Endothelial cell of umbilical vein (primary cell): ENCODE measurements around the gene STK32C. TPM values are rescaled to one million over a fixed set of nuclear protein-coding genes. Genes with fewer than 3 reads are reported as not detected.

Source experiments
- BruUV-seq: library from RNA; stranded (reverse); fragments of 400-500 nt; replicated peaks from 2 replicates; lab custom pipeline; 2021; lab: Mats Ljungman, UMichigan
- CTCF ChIA-PET: fragments of 300-600, 350-600 bp; sonication (Branson Sonifier 250); formaldehyde crosslinking; loops from one replicate; lab custom pipeline; 2021; ENCODE audit warnings: antibody characterized with exemption, inconsistent platforms; lab: Charles Lee
- POLR2A ChIA-PET: fragments of 300-600, 350-600 bp; sonication (Branson Sonifier 250); formaldehyde crosslinking; loops from one replicate; lab custom pipeline; 2021; ENCODE audit warnings: antibody characterized with exemption, inconsistent platforms; lab: Charles Lee
- DNase-seq: peaks from one replicate; pipeline ENCODE4 v3.0.0-alpha.2; 2011; ENCODE audit warnings: low read depth, low spot score
- FAIRE-seq: peaks from 2 replicates; lab custom pipeline; 2011; peaks lifted over from hg19 to GRCh38; lab: Jason Lieb, UNC
- H2AFZ ChIP-seq: 2 replicates; pipeline ENCODE4 v1.6.0; 2012; ENCODE audit warnings: low read depth, low read length, control low read depth, inconsistent platforms
- H3K27ac ChIP-seq: 2 replicates; pipeline ENCODE4 v1.5.1; 2011; ENCODE audit warnings: low read depth, mild to moderate bottlenecking, control low read depth, low read length, moderate library complexity; ENCODE audit not compliant: insufficient read depth
- H3K27me3 ChIP-seq, 2 experiments: 2 replicates each; pipeline versions ENCODE4 v1.6.0 to v1.6.1; 2011; ENCODE audit warnings: low read length in 2 of 2, mixed read lengths in 1 of 2; ENCODE audit not compliant: control insufficient read depth in 2 of 2, insufficient read depth in 2 of 2
- H3K36me3 ChIP-seq, 2 experiments: 2 replicates in 1 of 2; 3 replicates in 1 of 2; pipeline ENCODE4 v1.5.1; 2011; ENCODE audit warnings: low read length in 2 of 2, mild to moderate bottlenecking in 1 of 2, moderate library complexity in 1 of 2; ENCODE audit not compliant: control insufficient read depth in 2 of 2, insufficient read depth in 2 of 2; ENCODE audit errors: extremely low read depth in 1 of 2
- H3K4me1 ChIP-seq: 3 replicates; pipeline ENCODE4 v1.5.1; 2011; ENCODE audit warnings: mild to moderate bottlenecking, low read length; ENCODE audit not compliant: control insufficient read depth, insufficient read depth; ENCODE audit errors: extremely low read depth
- H3K4me2 ChIP-seq: 2 replicates; pipeline ENCODE4 v1.6.1; 2011; ENCODE audit warnings: low read length, control low read depth, mixed read lengths; ENCODE audit not compliant: insufficient read depth
- H3K4me3 ChIP-seq, 3 experiments: fragments of 200-600 bp in 1 of 3; sonication (generic), shearing (Covaris generic) in 1 of 3; replicated peaks in 1 of 3; 2 replicates each; pipeline ENCODE4 v1.5.1; 2011 to 2016; ENCODE audit warnings: control low read depth in 3 of 3, low read length in 3 of 3, mild to moderate bottlenecking in 2 of 3, inconsistent platforms in 1 of 3, low read depth in 1 of 3, moderate library complexity in 1 of 3; ENCODE audit not compliant: insufficient read depth in 1 of 3
- H3K79me2 ChIP-seq: 2 replicates; pipeline ENCODE4 v1.6.0; 2012; ENCODE audit warnings: low read length, inconsistent platforms; ENCODE audit not compliant: control insufficient read depth, insufficient read depth
- H3K9ac ChIP-seq: replicated peaks from 2 replicates; pipeline ENCODE3; 2011; ENCODE audit warnings: low read length, control low read depth; ENCODE audit not compliant: insufficient read depth; ENCODE audit errors: extremely low read depth
- H3K9me1 ChIP-seq: replicated peaks from 3 replicates; pipeline ENCODE4 v1.6.0; 2011; ENCODE audit warnings: mild to moderate bottlenecking, low read length; ENCODE audit not compliant: control insufficient read depth, insufficient read depth; ENCODE audit errors: extremely low read depth
- H3K9me3 ChIP-seq: replicated peaks from 2 replicates; pipeline ENCODE4 v1.5.1; 2012; ENCODE audit warnings: low read length, inconsistent platforms; ENCODE audit not compliant: control insufficient read depth, insufficient read depth
- H4K20me1 ChIP-seq: replicated peaks from 2 replicates; pipeline ENCODE3; 2011; ENCODE audit warnings: mild to moderate bottlenecking, low read length; ENCODE audit not compliant: control insufficient read depth, insufficient read depth; ENCODE audit errors: extremely low read depth
- CTCF ChIP-seq, 2 donors: IDR thresholded peaks; 1 replicate in 1 of 2; 2 replicates in 1 of 2; pipeline ENCODE4 v1.5.1; 2011; ENCODE audit warnings: low read length in 2 of 2, mild to moderate bottlenecking in 2 of 2, moderate library complexity in 2 of 2, control low read depth in 1 of 2, inconsistent platforms in 1 of 2, low read depth in 1 of 2; ENCODE audit not compliant: insufficient read depth in 1 of 2; ENCODE audit errors: extremely low read depth in 1 of 2
- EZH2 ChIP-seq: IDR thresholded peaks from 2 replicates; pipeline ENCODE4 v1.6.1; 2012; ENCODE audit warnings: borderline replicate concordance, low read depth, mild to moderate bottlenecking, moderate library complexity, low read length, inconsistent platforms; ENCODE audit not compliant: severe bottlenecking
- FOS ChIP-seq: IDR thresholded peaks from 2 replicates; pipeline ENCODE4 v1.6.1; 2011; ENCODE audit warnings: mild to moderate bottlenecking, low read length, moderate library complexity, borderline replicate concordance; ENCODE audit not compliant: insufficient read depth
- GATA2 ChIP-seq: IDR thresholded peaks from 2 replicates; pipeline ENCODE4 v1.7.0; 2011; ENCODE audit warnings: low read depth, mild to moderate bottlenecking, moderate library complexity, mixed read lengths, low read length; ENCODE audit not compliant: insufficient read length, insufficient read depth
- JUN ChIP-seq: IDR thresholded peaks from 2 replicates; pipeline ENCODE4 v1.6.1; 2011; ENCODE audit warnings: borderline replicate concordance, low read depth; ENCODE audit not compliant: insufficient read length, insufficient read depth
- MYC ChIP-seq: IDR thresholded peaks from one replicate; pipeline ENCODE4 v1.6.1; 2011; ENCODE audit warnings: mild to moderate bottlenecking, low read depth, low read length
- POLR2A ChIP-seq: IDR thresholded peaks from 2 replicates; pipeline ENCODE4 v1.6.1; 2012; ENCODE audit warnings: low read depth, mild to moderate bottlenecking, control low read depth, low read length
- POLR2AphosphoS5 ChIP-seq: IDR thresholded peaks from 2 replicates; pipeline ENCODE4 v1.6.1; 2012; ENCODE audit warnings: low read depth, mild to moderate bottlenecking, control low read depth, low read length, moderate library complexity; ENCODE audit not compliant: insufficient read depth
- dilution Hi-C: fragments of 300-500 bp; cut with MboI; formaldehyde crosslinking; loops from one replicate; pipeline ENCODE4 v1.15.0; 2019; ENCODE audit warnings: low sequenced_read_pairs; ENCODE audit not compliant: extremely low pct_ligation_motif_present
- intact Hi-C: fragments of 100-400 bp; cut with micrococcal nuclease; formaldehyde crosslinking; loops from one replicate; pipeline ENCODE4 v1.10.0; 2022
- polyA plus RNA-seq, 4 experiments: library from polyadenylated mRNA; depleted of rRNA in 3 of 4; stranded (reverse) in 3 of 4; unstranded in 1 of 4; fragments of >200 nt; gene quantifications; 2 replicates each; pipeline versions ENCODE4 v1.2.1 to v1.2.3, GENCODE V29; 2011 to 2012; ENCODE audit warnings: missing spikeins in 1 of 4
- total RNA-seq: library from RNA; stranded (reverse); gene quantifications from 2 replicates; pipeline ENCODE4 v1.2.3, GENCODE V29; 2021
- TF ChIP-seq, protein P1 (sequence below): IDR thresholded peaks from 2 replicates; pipeline ENCODE4 v1.6.1; 2011; ENCODE audit not compliant: insufficient read depth, insufficient read length

STK32C gene
- total and polyA plus RNA-seq, 2 donors (not counting 3 experiments of a cell fraction or from before 2014, with no cell fraction given): 5.4 to 14.1 TPM

- Histone ChIP-seq H3K4me3 (no peak overlapping the region), H3K9me3 (no peaks in the 10 kb centered on the region), H3K27me3 (no peaks in the 10 kb centered on the region), H3K9ac (no peak overlapping the region), H3K9me1 (no peaks in the 10 kb centered on the region), H2AFZ (no peak overlapping the region), H4K20me1 (no peaks in the 10 kb centered on the region), H3K36me3 (peaks cover 0 to 3% of the 10 kb centered on the region in 2 experiments), H3K79me2 (no peaks in the 10 kb centered on the region), H3K4me1 (no peaks in the 10 kb centered on the region), H3K4me2 (no peak overlapping the region), H3K27ac (no peak overlapping the region)
- TF ChIP-seq POLR2AphosphoS5 (no peak), EZH2 (no peak), MYC (no peak)
- dilution Hi-C loops: no loop called here
- intact Hi-C loops: no loop called here
- ChIA-PET CTCF (no interaction called here), POLR2A (no interaction called here)
- DNase-seq (no peak), FAIRE-seq (no peak)
- no TSS peak for BruUV-seq
Observed at GRCh38 chr10:132196178-132197113, 111.3 kb downstream of the STK32C start.

- BruUV-seq: no TSS peak
- Histone ChIP-seq H3K36me3 (peaks cover 0 to 3% of the 10 kb centered on the region in 2 experiments), H3K27ac (no peak overlapping the region), H3K79me2 (no peaks in the 10 kb centered on the region), H3K9me1 (no peaks in the 10 kb centered on the region), H3K4me2 (no peak overlapping the region), H3K9me3 (no peaks in the 10 kb centered on the region), H3K4me3 (no peak overlapping the region), H3K4me1 (no peaks in the 10 kb centered on the region), H4K20me1 (no peaks in the 10 kb centered on the region), H2AFZ (no peak overlapping the region), H3K9ac (no peak overlapping the region), H3K27me3 (no peaks in the 10 kb centered on the region)
- intact Hi-C loops (no loop called here), dilution Hi-C loops (no loop called here)
- CTCF ChIA-PET: no interaction called here
- TF ChIP-seq JUN (no peak), MYC (no peak), CTCF (IDR thresholded peaks at IDR 0.05; ENCODE audit: extremely low read depth in 1 of 2, insufficient read depth in 1 of 2, low read depth in 1 of 2, low read length in 2 of 2) (no peak), POLR2A (no peak), EZH2 (no peak), POLR2AphosphoS5 (no peak), FOS (no peak), GATA2 (no peak)
- TF ChIP-seq, protein P1, sequence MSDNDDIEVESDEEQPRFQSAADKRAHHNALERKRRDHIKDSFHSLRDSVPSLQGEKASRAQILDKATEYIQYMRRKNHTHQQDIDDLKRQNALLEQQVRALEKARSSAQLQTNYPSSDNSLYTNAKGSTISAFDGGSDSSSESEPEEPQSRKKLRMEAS: no peak
- POLR2A ChIA-PET: no interaction called here
- DNase-seq (no peak), FAIRE-seq (no peak)
Observed at GRCh38 chr10:132195366-132196075, 112.2 kb downstream of the STK32C start.
